Activated CD4-positive, alpha-beta T cell treated with anti-CD3 and anti-CD28 coated beads, Interleukin-2, amount 10 ng/mL, durations not matched to agents 7 days and 5 days (primary cell): ENCODE data around the gene PPP6R3. TPM values are rescaled to one million over a fixed set of nuclear protein-coding genes. Genes with fewer than 3 reads are reported as not detected.
A peak's percentile ranks its signal among the peaks of the same experiment; 100 is the strongest.
"Not testable (repeated sequence)": the region's sequence is repeated elsewhere in the genome, so short reads cannot be mapped to it uniquely, and the experiment has no call there.

Source experiments
- CTCF ChIA-PET: fragments of 350-600 bp; sonication (Branson Sonifier 250); formaldehyde crosslinking; loops from one replicate; lab custom pipeline; 2021; ENCODE audit warnings: antibody characterized with exemption; lab: Charles Lee
- POLR2A ChIA-PET: fragments of 350-600 bp; sonication (Branson Sonifier 250); formaldehyde crosslinking; loops from one replicate; lab custom pipeline; 2021; ENCODE audit warnings: antibody characterized with exemption; lab: Charles Lee
- DNase-seq: peaks from one replicate; pipeline ENCODE4 v3.0.0-alpha.2; 2020
- H3K27ac Mint-ChIP-seq: one replicate; pipeline ENCODE4 v1.8.0; 2021; ENCODE audit warnings: mild to moderate bottlenecking, moderate library complexity, mixed read lengths
- H3K27me3 Mint-ChIP-seq: one replicate; pipeline ENCODE4 v1.8.0; 2021; ENCODE audit warnings: mixed read lengths
- H3K36me3 Mint-ChIP-seq: one replicate; pipeline ENCODE4 v1.8.0; 2021; ENCODE audit warnings: low read depth, mixed read lengths
- H3K4me1 Mint-ChIP-seq: one replicate; pipeline ENCODE4 v1.8.0; 2021; ENCODE audit warnings: mixed read lengths
- H3K4me3 Mint-ChIP-seq: one replicate; pipeline ENCODE4 v1.8.0; 2021; ENCODE audit warnings: mild to moderate bottlenecking, moderate library complexity, mixed read lengths
- H3K9me3 Mint-ChIP-seq: one replicate; pipeline ENCODE4 v1.8.0; 2021; ENCODE audit warnings: mixed read lengths
- total RNA-seq, 2 experiments: library from RNA; stranded (reverse); gene quantifications; one replicate each; pipeline ENCODE4 v1.2.3, GENCODE V29; 2021

The PPP6R3 gene
- total RNA-seq, 2 experiments from 2014 or later, result 114 to 124 TPM

GRCh38 chr11:68425866-68426380 lies 34.6 kb upstream of the PPP6R3 start:
- DNase-seq, result no peak
- ChIA-PET CTCF (no interaction called here), POLR2A (no interaction called here)
- H3K27me3 Mint-ChIP-seq, result no peaks in the 10 kb centered on the region
- peaks cover 15% of the 10 kb centered on the region for H3K9me3 Mint-ChIP-seq
- peaks cover 29% of the 10 kb centered on the region for H3K36me3 Mint-ChIP-seq
- H3K4me1 Mint-ChIP-seq, result no peaks in the 10 kb centered on the region
- no peak overlapping the region for H3K4me3 Mint-ChIP-seq
- H3K27ac Mint-ChIP-seq, result no peak overlapping the region

GRCh38 chr11:68429661-68430060 lies 30.9 kb upstream of the PPP6R3 start:
- Mint-ChIP-seq H3K9me3 (peaks cover 15% of the 10 kb centered on the region), H3K4me3 (no peak overlapping the region)

GRCh38 chr11:68430384-68430783 lies 30.2 kb upstream of the PPP6R3 start:
- Mint-ChIP-seq H3K4me1 (no peaks in the 10 kb centered on the region), H3K4me3 (no peak overlapping the region), H3K27ac (no peak overlapping the region), H3K9me3 (peaks cover 15% of the 10 kb centered on the region), H3K27me3 (no peaks in the 10 kb centered on the region), H3K36me3 (peaks cover 27% of the 10 kb centered on the region)
- ChIA-PET CTCF (no interaction called here), POLR2A (no interaction called here)
- DNase-seq, result no peak

More at GRCh38 chr11:68429661-68430060, 30.9 kb upstream of the PPP6R3 start:
- H3K36me3 Mint-ChIP-seq, result peaks cover 29% of the 10 kb centered on the region
- H3K27ac Mint-ChIP-seq, result no peak overlapping the region
- ChIA-PET POLR2A (no interaction called here), CTCF (no interaction called here)
- no peak for DNase-seq
- no peaks in the 10 kb centered on the region for H3K4me1 Mint-ChIP-seq
- no peaks in the 10 kb centered on the region for H3K27me3 Mint-ChIP-seq

GRCh38 chr11:68430801-68431200 lies 29.8 kb upstream of the PPP6R3 start:
- Mint-ChIP-seq H3K27me3 (no peaks in the 10 kb centered on the region), H3K4me3 (no peak overlapping the region), H3K4me1 (no peaks in the 10 kb centered on the region), H3K9me3 (peaks cover 15% of the 10 kb centered on the region), H3K27ac (no peak overlapping the region), H3K36me3 (peaks cover 26% of the 10 kb centered on the region)
- POLR2A ChIA-PET, result no interaction called here
- DNase-seq, result no peak
- CTCF ChIA-PET, result no interaction called here

GRCh38 chr11:68431984-68432645 lies 28.4 kb upstream of the PPP6R3 start:
- no peak overlapping the region for H3K27ac Mint-ChIP-seq
- H3K27me3 Mint-ChIP-seq, result no peaks in the 10 kb centered on the region
- peaks cover 1% of the 10 kb centered on the region for H3K4me1 Mint-ChIP-seq
- peaks cover 26% of the 10 kb centered on the region for H3K36me3 Mint-ChIP-seq
- H3K4me3 Mint-ChIP-seq, result no peak overlapping the region
- H3K9me3 Mint-ChIP-seq, result peaks cover 15% of the 10 kb centered on the region
- POLR2A ChIA-PET, result no interaction called here
- CTCF ChIA-PET, result no interaction called here
- DNase-seq, result no peak

- peaks cover 5% of the 10 kb centered on the region for H3K4me1 Mint-ChIP-seq
- no peak overlapping the region for H3K27ac Mint-ChIP-seq
- H3K4me3 Mint-ChIP-seq, result no peak overlapping the region
- H3K36me3 Mint-ChIP-seq, result peaks cover 26% of the 10 kb centered on the region
- ChIA-PET POLR2A (no interaction called here), CTCF (no interaction called here)
- H3K9me3 Mint-ChIP-seq, result peaks cover 15% of the 10 kb centered on the region
- DNase-seq, result no peak
- H3K27me3 Mint-ChIP-seq, result no peaks in the 10 kb centered on the region
Observed at GRCh38 chr11:68432874-68433273, 27.7 kb upstream of the PPP6R3 start.

- no peaks in the 10 kb centered on the region for H3K27me3 Mint-ChIP-seq
- DNase-seq, result no peak
- CTCF ChIA-PET, result no interaction called here
- no peak overlapping the region for H3K4me3 Mint-ChIP-seq
- H3K4me1 Mint-ChIP-seq, result peaks cover 5% of the 10 kb centered on the region
- POLR2A ChIA-PET, result no interaction called here
- peaks cover 11% of the 10 kb centered on the region for H3K9me3 Mint-ChIP-seq
- H3K36me3 Mint-ChIP-seq, result peaks cover 22% of the 10 kb centered on the region
- no peak overlapping the region for H3K27ac Mint-ChIP-seq
Observed at GRCh38 chr11:68433541-68433940, 27.0 kb upstream of the PPP6R3 start.

GRCh38 chr11:68434159-68434558 lies 26.4 kb upstream of the PPP6R3 start:
- POLR2A ChIA-PET, DNase-seq, H3K27ac Mint-ChIP-seq, H3K9me3 Mint-ChIP-seq, H3K4me1 Mint-ChIP-seq, H3K27me3 Mint-ChIP-seq, CTCF ChIA-PET, H3K4me3 Mint-ChIP-seq: not testable (repeated sequence)
- peaks cover 18% of the 10 kb centered on the region for H3K36me3 Mint-ChIP-seq

GRCh38 chr11:68436162-68436888 lies 24.2 kb upstream of the PPP6R3 start:
- H3K9me3 Mint-ChIP-seq, result no peaks in the 10 kb centered on the region
- H3K36me3 Mint-ChIP-seq, result no peaks in the 10 kb centered on the region
- H3K27me3 Mint-ChIP-seq, result no peaks in the 10 kb centered on the region
- peak overlapping the region; percentile 13 for H3K27ac Mint-ChIP-seq
- peaks cover 5% of the 10 kb centered on the region for H3K4me1 Mint-ChIP-seq
- DNase-seq, result no peak
- ChIA-PET CTCF (interaction anchor here (1.3 kb wide), 1 partner anchor 13 kb away, joined by 4 read pairs; no protein-coding TSS in a partner anchor), POLR2A (no interaction called here)
- no peak overlapping the region for H3K4me3 Mint-ChIP-seq

- Mint-ChIP-seq H3K4me3 (no peak overlapping the region), H3K36me3 (no peaks in the 10 kb centered on the region), H3K27ac (no peak overlapping the region), H3K4me1 (peaks cover 5% of the 10 kb centered on the region), H3K27me3 (no peaks in the 10 kb centered on the region), H3K9me3 (no peaks in the 10 kb centered on the region)
- DNase-seq, result no peak
- CTCF ChIA-PET, result interaction anchor here (1.3 kb wide), 1 partner anchor 14 kb away, joined by 4 read pairs; no protein-coding TSS in a partner anchor
- POLR2A ChIA-PET, result no interaction called here
Observed at GRCh38 chr11:68436985-68437926, 23.3 kb upstream of the PPP6R3 start.

- no peak overlapping the region for H3K4me3 Mint-ChIP-seq
- no peaks in the 10 kb centered on the region for H3K36me3 Mint-ChIP-seq
- ChIA-PET POLR2A (no interaction called here), CTCF (no interaction called here)
- no peak for DNase-seq
- H3K27ac Mint-ChIP-seq, result no peak overlapping the region
- H3K4me1 Mint-ChIP-seq, result peaks cover 5% of the 10 kb centered on the region
- H3K27me3 Mint-ChIP-seq, result no peaks in the 10 kb centered on the region
- H3K9me3 Mint-ChIP-seq, result no peaks in the 10 kb centered on the region
Observed at GRCh38 chr11:68437927-68438657, 22.5 kb upstream of the PPP6R3 start.

GRCh38 chr11:68438658-68439259 lies 21.8 kb upstream of the PPP6R3 start:
- H3K9me3 Mint-ChIP-seq, result no peaks in the 10 kb centered on the region
- no peak overlapping the region for H3K4me3 Mint-ChIP-seq
- CTCF ChIA-PET, result interaction anchor here (0.9 to 1.1 kb wide), 2 partner anchors 21 to 27 kb away, joined by 3 read pairs; partner anchors contain the start of gene PPP6R3
- no peak for DNase-seq
- no peaks in the 10 kb centered on the region for H3K36me3 Mint-ChIP-seq
- H3K4me1 Mint-ChIP-seq, result peaks cover 5% of the 10 kb centered on the region
- POLR2A ChIA-PET, result no interaction called here
- no peak overlapping the region for H3K27ac Mint-ChIP-seq
- no peaks in the 10 kb centered on the region for H3K27me3 Mint-ChIP-seq
